Gastrocnemius medialis (tissue), 4 donors: ENCODE measurements around the gene TANC1. TPM values are rescaled to one million over a fixed set of nuclear protein-coding genes. Genes with fewer than 3 reads are reported as not detected.
"Not testable (repeated sequence)": the region's sequence is repeated elsewhere in the genome, so short reads cannot be mapped to it uniquely, and the experiment has no call there.

Experiments
- ATAC-seq, 2 donors: fragments of 150-250 bp; one replicate each; pipeline ENCODE4 v1.9.1; 2016
- DNase-seq, 2 donors: peaks; one replicate each; pipeline ENCODE4 v3.0.0-alpha.2; 2019
- H3K27ac ChIP-seq, 4 donors: fragments of 200-600 bp; sonication (generic); 1 replicate in 1 of 4; 2 replicates in 3 of 4; pipeline ENCODE4 v1.5.1; 2016 to 2018; ENCODE audit warnings: mild to moderate bottlenecking in 2 of 4, moderate library complexity in 1 of 4
- H3K27me3 ChIP-seq, 3 donors: fragments of 200-600 bp; sonication (generic) in 2 of 3; 1 replicate in 1 of 3; 2 replicates in 2 of 3; pipeline versions ENCODE4 v1.5.1 to v1.6.0; 2016 to 2019; ENCODE audit warnings: mild to moderate bottlenecking in 1 of 3, moderate library complexity in 1 of 3
- H3K36me3 ChIP-seq, 2 donors: fragments of 200-600 bp; sonication (generic) in 1 of 2; one replicate each; pipeline ENCODE4 v1.5.1; 2017 to 2018
- H3K4me1 ChIP-seq, 2 donors: fragments of 200-600 bp; sonication (generic) in 1 of 2; one replicate each; pipeline ENCODE4 v1.5.1; 2016 to 2017; ENCODE audit warnings: mild to moderate bottlenecking in 2 of 2
- H3K4me3 ChIP-seq, 4 donors: fragments of 200-600 bp; sonication (generic) in 3 of 4; 1 replicate in 1 of 4; 2 replicates in 3 of 4; pipeline ENCODE4 v1.5.1; 2016 to 2019; ENCODE audit warnings: mild to moderate bottlenecking in 2 of 4
- H3K9me3 ChIP-seq, 3 donors: fragments of 200-600 bp; sonication (generic) in 2 of 3; 1 replicate in 1 of 3; 2 replicates in 2 of 3; pipeline ENCODE4 v1.5.1; 2016 to 2019
- POLR2A ChIP-seq, 2 donors: fragments of 450-650 bp; IDR thresholded peaks; one replicate each; pipeline ENCODE4 v1.6.1; 2017; ENCODE audit warnings: antibody characterized with exemption in 2 of 2, mild to moderate bottlenecking in 2 of 2, moderate library complexity in 2 of 2
- in situ Hi-C, 4 donors: fragments of 200-750 bp; cut with MboI; loops; one replicate each; pipeline versions ENCODE4 v1.15.0 to v1.8.0; 2017; ENCODE audit warnings: low sequenced_read_pairs in 4 of 4
- intact Hi-C: fragments of 100-400 bp; cut with DNase I; formaldehyde crosslinking; loops from one replicate; pipeline ENCODE4 v1.15.1; 2023; ENCODE audit warnings: low total_unique reads
- total RNA-seq, 4 donors: library from RNA; depleted of rRNA; stranded (reverse); fragments of >200 nt; gene quantifications; one replicate each; pipeline versions ENCODE4 v1.1.0 to v1.2.3, GENCODE V29; 2016
- TF ChIP-seq, protein P1 (sequence below), 5 experiments: fragments of 450-650 bp in 3 of 5; fragments of 200-600 bp in 2 of 5; sonication (generic) in 2 of 5; IDR thresholded peaks in 4 of 5; conservative IDR thresholded peaks in 1 of 5; 1 replicate in 4 of 5; 2 replicates in 1 of 5; pipeline ENCODE4 v1.5.1; 2016 to 2019; ENCODE audit warnings: antibody characterized with exemption in 5 of 5, mild to moderate bottlenecking in 3 of 5, moderate library complexity in 3 of 5

Gene TANC1
- total RNA-seq, 4 donors from 2014 or later = 5.1 to 9.9 (median 5.4) TPM

GRCh38 chr2:159093497-159093896, 125.1 kb downstream of the TANC1 start:
- ATAC-seq = no peak
- in situ Hi-C loops = no loop called here
- DNase-seq = no peak
- TF ChIP-seq, protein P1, sequence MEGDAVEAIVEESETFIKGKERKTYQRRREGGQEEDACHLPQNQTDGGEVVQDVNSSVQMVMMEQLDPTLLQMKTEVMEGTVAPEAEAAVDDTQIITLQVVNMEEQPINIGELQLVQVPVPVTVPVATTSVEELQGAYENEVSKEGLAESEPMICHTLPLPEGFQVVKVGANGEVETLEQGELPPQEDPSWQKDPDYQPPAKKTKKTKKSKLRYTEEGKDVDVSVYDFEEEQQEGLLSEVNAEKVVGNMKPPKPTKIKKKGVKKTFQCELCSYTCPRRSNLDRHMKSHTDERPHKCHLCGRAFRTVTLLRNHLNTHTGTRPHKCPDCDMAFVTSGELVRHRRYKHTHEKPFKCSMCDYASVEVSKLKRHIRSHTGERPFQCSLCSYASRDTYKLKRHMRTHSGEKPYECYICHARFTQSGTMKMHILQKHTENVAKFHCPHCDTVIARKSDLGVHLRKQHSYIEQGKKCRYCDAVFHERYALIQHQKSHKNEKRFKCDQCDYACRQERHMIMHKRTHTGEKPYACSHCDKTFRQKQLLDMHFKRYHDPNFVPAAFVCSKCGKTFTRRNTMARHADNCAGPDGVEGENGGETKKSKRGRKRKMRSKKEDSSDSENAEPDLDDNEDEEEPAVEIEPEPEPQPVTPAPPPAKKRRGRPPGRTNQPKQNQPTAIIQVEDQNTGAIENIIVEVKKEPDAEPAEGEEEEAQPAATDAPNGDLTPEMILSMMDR (IDR thresholded peaks at IDR 0.05 in 4 of 5, conservative IDR thresholded peaks at IDR 0.05 in 1 of 5) = no peak
- no peak for TF ChIP-seq POLR2A (IDR thresholded peaks at IDR 0.05)
- H3K27me3 ChIP-seq = no peaks in the 10 kb centered on the region
- no peak overlapping the region for H3K4me3 ChIP-seq
- H3K4me1 ChIP-seq = peaks cover 44 to 61% of the 10 kb centered on the region in 2 donors
- H3K9me3 ChIP-seq = no peaks in the 10 kb centered on the region
- intact Hi-C loops = no loop called here
- H3K36me3 ChIP-seq = no peaks in the 10 kb centered on the region
- peak overlapping the region in 2 of 4 donors; percentile 64 to 68 for H3K27ac ChIP-seq

DNA sequence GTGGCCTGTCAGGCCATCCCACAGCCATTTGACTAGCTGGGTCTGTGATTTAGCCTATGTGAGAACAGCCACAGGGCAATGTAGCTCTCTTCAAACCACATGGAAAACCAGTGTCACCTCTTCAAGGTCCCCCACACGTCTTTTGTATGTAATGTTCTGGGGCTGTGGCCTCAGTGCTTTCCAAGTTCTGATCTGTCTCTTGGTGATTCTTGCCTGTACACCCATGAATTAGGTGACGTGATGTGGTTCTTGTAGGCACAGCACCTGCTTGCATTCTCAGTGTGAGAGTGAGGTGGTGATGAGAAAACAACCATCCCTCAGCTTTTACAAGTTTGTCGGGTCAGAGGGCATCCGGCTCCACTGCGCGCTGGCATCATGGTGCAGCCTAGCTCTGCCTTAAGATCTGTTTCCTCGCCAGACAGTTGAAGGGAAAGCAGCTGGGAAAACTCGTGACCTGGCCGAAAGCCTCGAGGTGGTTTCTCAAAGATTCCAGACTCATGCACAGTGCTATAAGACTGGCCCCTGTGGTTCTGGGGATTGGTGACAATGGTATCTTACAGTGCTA, 125.8 kb downstream of the TANC1 start:
- peaks cover 37 to 56% of the 10 kb centered on the region in 2 donors for H3K4me1 ChIP-seq
- intact Hi-C loops = no loop called here

DNA sequence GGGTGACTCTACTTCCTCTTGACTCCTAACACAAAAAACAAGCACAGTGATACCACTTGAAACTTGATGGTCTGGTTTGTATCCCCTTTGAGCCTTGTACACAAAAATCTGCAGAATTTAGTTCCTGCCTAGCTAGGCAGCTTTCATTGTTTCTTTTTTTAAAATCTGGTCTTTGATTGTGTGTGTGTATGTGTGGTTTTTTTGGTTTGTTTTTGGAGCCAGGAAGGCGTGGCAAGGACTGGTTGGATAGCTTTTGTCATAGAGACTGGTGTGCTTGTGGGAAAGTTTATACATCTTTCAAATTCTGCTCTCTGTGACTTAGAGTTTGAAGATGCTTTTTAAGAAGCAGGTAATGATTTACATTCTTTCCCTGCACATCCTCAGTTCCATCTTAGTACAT, 127.4 kb downstream of the TANC1 start:
- H3K4me3 ChIP-seq = no peak overlapping the region
- no peak for DNase-seq
- no peaks in the 10 kb centered on the region for H3K36me3 ChIP-seq
- in situ Hi-C loops = no loop called here
- intact Hi-C loops = no loop called here
- no peak for ATAC-seq
- H3K27ac ChIP-seq = no peak overlapping the region
- H3K9me3 ChIP-seq = no peaks in the 10 kb centered on the region
- H3K27me3 ChIP-seq = no peaks in the 10 kb centered on the region
- TF ChIP-seq, protein P1 (IDR thresholded peaks at IDR 0.05 in 4 of 5, conservative IDR thresholded peaks at IDR 0.05 in 1 of 5) = no peak
- no peak for TF ChIP-seq POLR2A (IDR thresholded peaks at IDR 0.05)
- H3K4me1 ChIP-seq = peaks cover 22 to 42% of the 10 kb centered on the region in 2 donors

More for the DNA sequence above, 125.8 kb downstream of the TANC1 start:
- Histone ChIP-seq H3K27ac (peak overlapping the region in 3 of 4 donors; percentile 37 to 59 (median 41)), H3K27me3 (no peaks in the 10 kb centered on the region), H3K9me3 (no peaks in the 10 kb centered on the region), H3K36me3 (no peaks in the 10 kb centered on the region), H3K4me3 (no peak overlapping the region)
- DNase-seq (no peak), ATAC-seq (peak; percentile 46 to 85)
- TF ChIP-seq POLR2A (IDR thresholded peaks at IDR 0.05) = no peak
- TF ChIP-seq, protein P1 (IDR thresholded peaks at IDR 0.05 in 4 of 5, conservative IDR thresholded peaks at IDR 0.05 in 1 of 5) = no peak
- in situ Hi-C loops = no loop called here

DNA sequence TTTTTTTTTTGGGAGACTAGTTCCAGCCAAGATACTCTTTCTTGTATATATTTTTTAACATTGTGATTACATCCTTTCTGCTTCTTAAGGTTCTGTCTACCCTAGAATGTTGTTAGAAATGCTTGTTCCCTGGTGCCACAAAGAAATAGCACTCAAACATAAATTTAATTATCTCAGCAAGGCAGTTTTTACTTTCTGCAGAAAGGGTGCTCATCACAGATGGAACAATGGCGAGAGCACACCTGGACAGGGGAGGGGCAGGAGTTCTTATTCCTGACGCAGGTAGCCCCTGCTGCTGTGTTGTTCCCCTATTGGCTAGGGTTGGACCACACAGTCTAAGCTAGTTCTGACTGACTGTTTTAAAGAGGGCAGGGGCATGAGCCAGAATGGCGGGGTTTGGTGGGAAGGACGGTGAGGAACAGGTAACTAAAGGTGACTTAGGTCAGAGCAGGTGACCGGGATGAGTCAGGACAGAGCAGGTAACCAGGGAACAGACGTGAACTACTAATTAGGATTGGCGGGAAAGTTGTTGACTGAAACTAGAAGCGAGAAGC, 127.9 kb downstream of the TANC1 start:
- H3K36me3 ChIP-seq, ATAC-seq, DNase-seq, H3K27me3 ChIP-seq, in situ Hi-C loops, H3K4me3 ChIP-seq, intact Hi-C loops, H3K9me3 ChIP-seq: not testable (repeated sequence)
- H3K27ac ChIP-seq = peak overlapping the region in 1 of 4 donors; percentile 18
- peaks cover 16 to 37% of the 10 kb centered on the region in 2 donors for H3K4me1 ChIP-seq

DNA sequence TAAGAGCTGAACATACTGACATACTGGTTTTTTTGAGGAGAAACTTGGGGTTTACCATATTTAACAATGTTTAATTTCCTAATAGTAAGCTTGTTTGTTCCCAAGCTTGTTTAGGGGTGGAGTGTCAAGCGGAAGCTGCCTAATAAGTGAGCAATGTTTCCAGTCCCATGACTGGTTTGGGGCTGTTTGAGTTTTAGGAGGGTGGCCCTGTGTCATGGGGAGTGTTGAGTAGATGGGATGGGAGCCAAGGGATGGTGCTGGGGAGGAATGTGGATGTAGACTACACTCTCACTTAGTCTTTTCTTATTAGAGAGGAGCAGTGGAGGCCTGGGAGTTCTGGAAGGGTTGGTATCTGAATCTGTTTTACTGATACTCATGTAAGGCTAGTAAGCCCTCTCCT, 128.5 kb downstream of the TANC1 start:
- no peak overlapping the region for H3K4me3 ChIP-seq
- no peak for TF ChIP-seq POLR2A (IDR thresholded peaks at IDR 0.05)
- TF ChIP-seq, protein P1 (IDR thresholded peaks at IDR 0.05 in 4 of 5, conservative IDR thresholded peaks at IDR 0.05 in 1 of 5) = no peak
- in situ Hi-C loops = no loop called here
- H3K4me1 ChIP-seq = peaks cover 11 to 31% of the 10 kb centered on the region in 2 donors
- peak overlapping the region in 2 of 4 donors; percentile 3 to 18 for H3K27ac ChIP-seq
- H3K9me3 ChIP-seq = no peaks in the 10 kb centered on the region
- H3K27me3 ChIP-seq = no peaks in the 10 kb centered on the region
- no peaks in the 10 kb centered on the region for H3K36me3 ChIP-seq
- intact Hi-C loops = no loop called here
- no peak for ATAC-seq
- DNase-seq = no peak
